ENCODE results near the gene SCARB1.
A peak's percentile ranks its signal among the peaks of the same experiment; 100 is the strongest.

Gene SCARB1

DNA sequence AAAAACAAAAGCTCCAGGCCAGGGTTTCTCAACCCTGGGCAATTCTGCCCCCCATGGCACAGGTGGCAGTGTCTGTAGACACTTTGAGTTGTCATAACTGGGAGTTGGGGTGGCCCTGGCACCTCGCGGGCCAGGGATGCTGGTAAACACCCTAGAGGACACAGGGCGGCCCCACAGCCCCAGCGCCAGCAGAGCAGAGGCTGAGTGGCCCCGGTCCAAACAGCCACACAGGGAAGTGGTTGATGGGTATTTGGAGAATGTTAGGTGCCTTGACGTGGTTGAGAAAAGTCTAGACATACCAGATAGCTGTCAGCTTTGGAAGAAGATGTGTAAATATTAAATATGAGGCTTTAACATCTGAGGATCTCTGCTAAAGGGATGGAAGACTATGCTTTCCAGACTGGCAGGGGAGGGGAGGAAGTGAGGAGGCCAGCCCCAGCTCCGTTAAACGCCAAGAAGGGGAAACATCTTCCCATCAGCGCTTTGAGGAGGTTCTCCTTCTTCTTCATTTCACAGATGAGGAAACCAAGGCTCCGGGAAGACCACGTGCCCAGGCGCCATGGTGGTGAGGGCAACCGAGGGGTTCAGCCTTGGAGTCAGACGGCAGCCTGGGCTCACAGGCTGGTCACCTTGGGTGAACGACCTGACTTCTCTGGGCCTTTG lies 103.7 kb downstream of the SCARB1 start:
- peak; percentile 61 to 81 (median 78) for DNase-seq

DNA sequence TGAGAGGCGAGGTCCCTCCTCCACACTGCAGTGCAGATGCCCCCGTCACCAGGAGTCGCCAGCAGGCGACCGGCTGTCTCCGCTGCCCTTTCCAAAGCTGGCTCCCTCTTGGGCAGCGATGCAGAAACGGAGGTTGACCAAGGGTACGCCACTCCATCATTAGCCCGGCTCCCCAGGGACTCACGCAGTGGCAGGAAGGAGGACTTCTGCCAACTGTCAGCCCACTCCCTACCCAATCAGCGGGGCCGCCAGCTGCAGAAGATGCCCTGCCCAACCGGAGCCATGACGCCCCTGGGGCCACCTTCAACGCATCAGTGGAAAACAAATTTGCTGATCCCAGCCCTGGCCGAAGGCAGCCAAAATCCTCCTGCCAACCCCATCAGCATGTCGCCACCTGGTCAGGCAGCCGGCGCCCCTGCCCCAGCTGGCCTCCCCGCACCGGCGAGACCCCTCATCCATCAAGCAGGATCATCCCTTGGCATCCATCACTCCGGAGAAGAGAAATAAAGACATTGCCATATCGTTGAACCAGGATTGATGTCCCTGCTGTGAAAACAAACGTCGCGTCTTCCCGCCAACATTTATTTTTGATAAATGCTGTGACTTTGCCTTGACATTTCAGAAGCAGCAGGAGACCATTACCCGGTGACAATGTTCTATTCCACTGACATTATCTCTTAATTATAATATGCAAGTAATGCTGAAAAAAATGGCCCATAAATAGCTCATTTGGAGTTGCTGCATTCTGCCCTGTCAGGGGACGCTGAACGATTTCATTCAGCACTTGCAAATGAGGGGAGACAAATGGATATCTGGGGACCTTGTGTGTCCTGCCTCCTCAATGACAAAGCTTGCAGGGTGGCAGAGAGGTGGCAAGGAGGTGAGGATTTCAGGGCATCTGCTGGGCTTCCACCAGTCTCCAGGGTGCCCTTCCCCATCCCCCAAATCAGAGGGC lies 105.1 kb downstream of the SCARB1 start:
- DNase-seq = no peak

DNA sequence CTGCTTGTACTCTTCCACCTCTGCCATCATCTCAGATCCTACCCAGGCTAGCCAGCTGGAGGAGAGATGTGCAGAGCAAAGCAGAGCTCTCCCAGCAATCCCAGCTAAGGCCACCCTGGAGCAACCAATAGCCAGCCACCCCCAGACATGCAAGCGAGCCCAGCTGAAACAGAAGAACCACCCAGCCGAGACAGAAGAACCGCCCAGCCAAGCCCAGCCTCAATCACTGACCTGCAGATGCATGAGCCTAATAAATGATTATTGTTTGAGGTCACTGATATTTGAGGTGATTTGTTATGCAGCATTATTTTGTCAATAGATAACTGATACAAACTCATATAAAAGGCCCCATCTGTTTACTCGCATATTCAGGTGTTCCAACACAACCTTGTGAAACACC lies 106.3 kb downstream of the SCARB1 start:
- no peak for DNase-seq

DNA sequence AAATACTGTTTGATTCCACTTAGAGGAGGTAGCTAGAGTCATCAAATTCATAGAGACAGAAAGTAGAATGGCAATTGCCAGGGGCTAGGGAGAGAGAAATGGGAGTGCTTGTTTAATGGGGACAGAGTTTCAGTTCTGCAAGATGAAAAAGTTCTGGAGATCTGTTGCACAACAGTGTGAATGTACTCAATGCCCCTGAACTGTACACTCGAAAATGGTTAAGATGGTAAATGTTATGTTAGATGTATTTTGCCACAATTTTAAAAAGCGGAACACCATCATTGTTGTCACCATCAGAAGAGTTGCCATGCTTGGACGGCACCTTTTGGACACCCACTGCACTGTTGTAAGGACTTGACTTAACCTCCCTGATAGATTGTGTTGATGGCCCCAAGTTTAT lies 106.9 kb downstream of the SCARB1 start:
- peak in 3 of 4 experiments; percentile 42 to 80 (median 80) for DNase-seq

DNA sequence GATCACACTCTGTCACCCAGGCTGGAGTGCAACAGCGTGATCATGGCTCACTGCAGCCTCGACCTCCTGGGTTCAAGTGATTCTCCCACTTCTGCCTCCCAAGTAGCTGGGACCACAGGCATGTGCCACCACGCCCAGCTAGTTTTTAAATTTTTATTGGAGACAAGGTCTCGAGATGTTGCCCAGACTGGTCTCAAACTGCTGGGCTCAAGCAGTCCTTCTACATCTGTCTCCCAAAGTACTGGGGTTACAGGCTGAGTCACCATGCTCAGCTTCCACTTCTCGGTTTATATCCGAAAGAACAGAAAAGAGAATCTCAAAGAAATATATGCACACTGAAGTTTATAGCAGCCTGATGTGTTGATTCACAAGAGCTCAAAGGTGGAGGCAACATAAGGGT lies 107.5 kb downstream of the SCARB1 start:
- DNase-seq = peak in 3 of 4 experiments; percentile 43 to 68 (median 67)

DNA sequence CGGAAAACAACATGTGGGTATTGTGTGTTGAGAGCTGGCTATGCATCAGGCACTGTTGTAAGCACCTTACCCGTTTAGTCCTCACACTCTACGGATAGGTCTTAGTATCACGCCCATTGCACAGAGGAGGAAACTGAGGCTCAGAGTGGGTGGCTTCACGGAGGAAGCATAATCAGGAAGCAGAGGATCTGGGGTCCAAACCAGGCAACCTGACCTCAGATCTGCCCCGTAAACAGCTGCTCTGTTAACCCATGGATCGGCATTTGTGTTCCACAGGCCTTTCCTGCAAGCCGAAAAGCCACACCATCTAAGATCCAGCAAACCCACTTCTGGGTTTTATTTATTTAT lies 107.9 kb downstream of the SCARB1 start:
- DNase-seq = no peak

DNA sequence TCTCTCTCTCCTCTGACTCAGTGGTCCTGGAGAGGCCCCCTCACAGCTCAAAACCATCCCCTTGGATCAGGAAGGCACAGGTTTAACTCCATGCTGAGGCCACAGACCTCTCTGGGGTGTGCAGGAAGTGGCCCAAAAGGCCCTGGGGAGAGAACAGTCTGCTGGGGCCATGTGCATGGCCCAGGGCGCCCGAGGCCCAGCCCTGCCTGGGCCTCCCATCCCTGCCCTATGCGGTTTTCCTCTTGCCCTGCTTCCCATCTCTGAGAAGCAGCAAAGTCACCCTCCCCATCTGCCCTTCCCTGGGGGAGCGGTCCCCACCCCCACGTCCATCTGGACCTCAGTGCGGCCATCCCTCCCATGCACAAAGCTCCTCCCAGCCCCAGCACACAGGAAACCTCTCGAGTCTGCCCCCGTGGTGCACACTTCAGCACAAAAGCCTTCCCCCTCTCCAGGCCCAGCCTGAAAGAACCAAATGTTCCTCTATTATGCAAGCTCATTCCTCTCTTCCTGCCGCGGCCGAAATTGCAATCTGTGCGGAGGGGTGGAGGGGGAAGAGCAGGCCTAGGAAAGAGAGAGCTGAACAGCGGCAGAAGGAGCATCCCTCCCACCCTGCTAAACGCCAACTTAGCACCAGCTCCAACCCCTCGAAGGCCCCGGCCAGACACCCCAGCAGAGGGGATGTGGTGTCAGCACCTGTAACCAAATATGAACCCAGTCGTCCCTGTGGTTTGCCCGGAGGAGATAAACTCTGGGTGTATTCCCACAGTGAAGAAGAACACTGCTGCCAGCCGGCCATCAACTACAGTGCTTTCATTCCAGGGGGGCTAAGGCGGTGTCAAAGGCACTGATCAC lies 108.5 kb downstream of the SCARB1 start:
- DNase-seq = peak; percentile 94 to 97 (median 96)

DNA sequence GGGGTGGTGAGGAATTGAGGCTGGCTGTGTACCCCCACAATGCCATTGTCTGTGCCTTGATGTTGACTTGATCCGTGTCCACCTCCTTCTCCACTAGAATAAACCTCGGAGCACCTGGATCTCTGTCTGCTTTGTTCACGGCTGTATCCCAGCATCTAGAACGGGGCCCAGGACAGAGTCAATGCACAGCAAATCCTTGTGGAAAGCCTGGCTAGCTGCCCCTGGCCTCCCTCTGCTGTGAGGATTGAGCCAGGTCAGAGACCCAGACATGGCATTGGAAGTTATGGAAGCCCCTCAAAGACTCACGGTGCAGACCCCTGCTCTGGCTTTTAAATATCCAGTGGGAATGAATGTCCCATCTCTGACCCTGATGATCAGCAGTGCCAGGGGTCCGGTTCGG lies 109.2 kb downstream of the SCARB1 start:
- no peak for DNase-seq

DNA sequence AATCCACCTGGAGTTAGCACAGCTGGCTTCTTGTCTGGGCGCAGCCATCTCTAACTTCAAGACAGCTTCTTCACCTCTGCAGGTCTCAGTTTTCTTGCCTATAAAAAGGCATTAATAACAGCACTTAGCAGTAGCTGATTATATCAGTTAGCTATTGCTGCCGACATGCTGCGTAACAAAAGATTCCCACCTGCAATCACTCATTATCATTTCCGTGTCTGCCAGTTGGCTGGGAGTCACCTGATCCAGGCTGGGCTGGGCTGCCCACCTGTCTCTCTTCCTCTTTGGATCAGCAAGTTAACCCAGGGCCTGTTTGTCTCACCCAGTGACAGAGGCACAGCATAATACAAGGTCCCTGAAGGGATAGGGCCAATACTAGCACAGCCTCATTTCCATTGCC lies 109.7 kb downstream of the SCARB1 start:
- no peak for DNase-seq

DNA sequence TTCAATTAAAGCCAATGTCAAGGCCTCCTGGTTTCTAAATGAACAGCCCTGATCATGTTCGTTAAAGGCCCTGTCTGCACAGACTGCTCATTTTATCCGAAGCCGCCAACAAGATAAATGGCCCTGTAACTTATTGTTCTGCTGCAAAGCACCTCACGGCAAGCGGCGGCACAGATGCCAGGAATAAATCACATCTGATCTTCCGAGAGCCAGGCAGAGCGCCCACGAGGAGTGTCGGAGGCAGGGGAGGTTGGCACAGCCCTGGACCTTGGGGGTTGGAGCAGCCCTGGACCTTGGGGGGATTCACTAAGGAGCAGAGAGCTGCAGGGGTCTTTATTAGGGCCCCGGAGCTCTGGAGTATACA lies 110.5 kb downstream of the SCARB1 start:
- no peak for DNase-seq

DNA sequence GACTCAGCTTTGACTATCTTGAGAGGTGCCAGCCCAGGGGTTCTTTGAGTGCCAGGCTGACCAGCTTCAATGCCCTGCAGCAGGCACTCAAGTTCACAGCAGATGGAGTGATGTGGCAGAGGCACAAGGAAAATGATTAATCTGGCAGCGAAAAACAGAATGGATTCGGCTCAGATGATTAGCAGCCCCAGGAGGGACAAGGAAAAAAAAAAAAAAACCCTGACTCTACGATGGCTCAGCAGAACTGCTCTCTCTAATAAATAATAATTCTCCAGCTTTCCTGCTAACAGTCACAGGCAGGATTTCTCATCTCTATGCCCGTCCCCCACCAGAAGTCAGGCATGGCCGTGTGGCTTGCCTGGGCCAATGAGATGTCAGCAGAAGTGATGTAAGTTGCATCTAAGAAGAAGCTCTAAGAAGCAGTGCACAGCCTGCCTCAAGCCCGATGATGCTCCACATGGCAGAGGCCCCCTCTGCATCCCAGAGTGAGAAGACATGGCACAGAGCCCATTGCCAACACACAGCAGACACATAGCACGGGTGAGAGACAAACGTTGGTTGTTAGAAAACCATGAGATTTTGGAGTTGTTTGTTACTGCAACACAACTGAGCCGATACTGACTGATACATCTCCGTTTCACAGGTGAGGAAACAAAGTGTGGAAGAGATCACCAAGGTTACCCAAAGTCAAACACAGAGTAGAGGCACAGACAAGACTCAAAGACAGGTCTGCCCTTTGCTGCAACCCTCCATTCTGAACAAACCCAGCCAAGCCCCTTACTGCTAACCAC lies 111.0 kb downstream of the SCARB1 start:
- DNase-seq = peak in 3 of 4 experiments; percentile 60 to 66 (median 62)

DNA sequence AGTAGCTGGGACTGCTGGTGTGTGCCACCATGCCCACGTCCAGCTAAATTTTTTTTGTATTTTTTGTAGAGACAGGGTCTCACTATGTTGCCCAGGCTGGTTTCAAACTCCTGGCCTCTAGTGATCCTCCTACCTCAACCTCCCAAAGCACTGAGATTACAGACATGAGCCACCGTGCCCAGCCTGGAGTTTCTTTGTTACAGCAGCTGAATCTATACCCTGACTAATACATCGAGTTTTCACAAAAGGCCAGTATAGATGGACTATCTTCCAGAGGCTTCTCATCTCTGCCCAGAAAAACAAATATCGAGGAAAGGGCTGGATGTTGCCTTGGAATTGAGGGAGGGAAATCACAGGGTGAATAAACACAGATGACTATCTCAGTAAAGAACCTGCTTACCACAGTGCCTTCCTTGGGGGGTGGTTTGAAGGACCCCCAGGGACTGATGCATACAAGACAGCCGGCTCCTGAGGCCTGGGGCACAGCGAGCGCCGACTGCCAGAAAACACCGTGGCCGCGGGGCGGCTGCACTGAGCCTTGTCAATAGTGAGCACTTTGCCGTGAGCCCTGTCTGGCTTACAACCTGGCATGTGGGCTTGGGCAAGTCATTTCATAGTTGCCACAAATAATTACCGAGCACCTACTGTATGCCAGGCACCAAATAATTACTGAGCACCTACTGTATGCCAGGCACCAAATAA lies 111.9 kb downstream of the SCARB1 start:
- DNase-seq = no peak

DNA sequence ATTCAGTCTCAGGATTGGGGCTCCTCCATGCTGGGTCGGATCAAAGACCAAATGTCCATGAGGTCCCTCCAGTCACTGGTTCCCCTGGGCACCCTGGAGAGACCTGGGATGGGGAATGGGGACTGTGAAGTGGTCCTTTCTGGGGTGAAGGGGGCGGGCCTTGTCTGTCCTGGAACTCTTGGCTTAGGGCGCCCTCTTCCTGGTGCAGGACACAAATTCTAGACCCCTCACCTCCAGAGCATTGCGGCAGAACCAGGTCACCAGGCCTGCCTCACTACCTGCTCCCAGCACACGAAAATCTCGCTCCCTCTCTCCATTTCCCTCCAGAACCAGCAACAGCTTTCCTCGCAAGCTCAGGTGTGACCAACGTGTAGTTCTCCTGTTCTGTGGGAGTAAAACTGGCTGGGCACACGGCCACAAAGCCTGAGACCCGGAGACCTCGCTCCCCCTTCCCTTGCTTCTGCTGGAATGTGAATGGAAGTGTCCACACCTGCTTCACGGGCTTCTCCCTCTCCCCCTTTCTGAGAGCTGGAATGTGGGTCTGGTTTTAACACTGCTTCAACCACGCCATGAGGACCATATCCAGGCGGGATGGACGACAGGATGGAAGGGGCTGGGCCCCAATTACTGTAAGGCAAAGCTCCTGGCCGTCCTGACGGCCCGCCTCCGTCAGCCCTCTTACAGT lies 112.7 kb downstream of the SCARB1 start:
- DNase-seq = no peak

DNA sequence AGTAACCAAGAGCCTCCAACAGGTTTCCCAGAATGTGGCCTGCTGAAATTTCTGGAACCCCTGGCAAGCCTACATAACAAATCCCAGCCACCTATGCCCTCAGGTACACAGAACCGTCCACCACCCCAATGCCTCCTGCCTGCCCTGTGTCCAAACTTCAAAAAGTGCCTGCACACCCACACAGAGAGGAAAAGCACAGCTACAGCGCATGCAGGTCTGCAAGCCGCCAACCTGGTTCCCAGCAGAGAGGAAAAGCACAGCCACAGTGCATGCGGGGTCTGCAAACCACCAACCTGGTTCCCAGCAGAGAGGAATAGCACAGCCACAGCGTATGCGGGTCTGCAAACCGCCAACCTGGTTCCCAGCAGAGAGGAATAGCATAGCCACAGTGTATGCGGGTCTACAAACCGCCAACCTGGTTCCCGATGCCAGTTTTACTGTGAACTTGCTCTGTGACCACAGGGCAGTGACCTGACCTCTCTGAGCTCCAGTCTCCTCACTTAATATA lies 113.5 kb downstream of the SCARB1 start:
- DNase-seq = no peak

DNA sequence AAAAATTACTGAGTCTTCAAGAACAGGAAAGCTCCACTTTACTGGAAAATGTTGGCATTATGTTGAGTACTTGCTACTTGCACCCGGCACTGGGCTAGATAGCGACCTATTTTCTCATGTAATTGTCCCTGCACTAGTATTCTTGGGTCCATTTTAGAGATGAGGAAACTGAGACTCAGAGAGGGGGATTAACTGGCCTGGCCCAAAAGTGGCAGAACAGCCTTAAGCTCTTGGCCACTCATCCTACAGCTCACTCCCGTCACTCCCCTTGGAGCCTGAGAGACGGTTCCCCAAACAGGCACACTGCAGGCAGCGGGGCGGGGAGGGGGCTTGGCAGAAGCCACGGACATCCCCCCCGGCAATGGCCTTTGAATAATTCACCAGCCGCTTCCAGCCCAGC lies 113.9 kb downstream of the SCARB1 start:
- DNase-seq = no peak

DNA sequence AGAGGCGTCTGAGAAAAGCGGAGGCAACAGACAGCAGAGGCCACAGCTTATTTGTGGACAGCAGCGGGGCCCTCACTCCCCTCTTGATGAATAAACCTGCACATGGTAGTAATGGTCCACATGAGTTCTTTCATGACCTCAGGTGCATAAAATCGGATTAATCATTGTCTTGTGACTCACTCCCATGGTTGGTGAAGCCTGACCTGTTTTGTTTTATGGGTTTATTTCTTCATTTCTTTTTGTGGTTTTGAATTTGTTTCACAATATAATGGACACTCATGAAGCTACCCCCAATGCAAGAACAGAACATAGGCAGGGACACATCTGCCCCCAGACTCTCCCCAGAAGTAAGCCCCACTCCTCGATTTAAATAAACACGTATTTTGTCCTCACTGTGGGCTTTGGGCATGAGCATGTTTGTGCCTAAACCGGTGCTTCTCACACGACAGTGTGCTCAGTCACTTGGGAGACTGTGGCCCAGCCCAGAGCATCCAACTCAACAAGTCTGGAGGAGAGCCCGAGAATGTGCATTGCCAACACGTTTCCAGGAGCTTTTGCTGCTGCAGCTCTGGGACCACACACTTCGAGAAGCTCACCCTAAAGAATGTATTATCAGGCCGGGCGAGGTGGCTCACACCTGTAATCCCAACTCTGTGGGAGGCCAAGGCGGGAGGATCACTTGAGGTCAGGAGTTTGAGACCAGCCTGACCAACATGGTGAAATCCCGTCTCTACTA lies 116.1 kb downstream of the SCARB1 start:
- DNase-seq = peak; percentile 44 to 76 (median 52)

DNA sequence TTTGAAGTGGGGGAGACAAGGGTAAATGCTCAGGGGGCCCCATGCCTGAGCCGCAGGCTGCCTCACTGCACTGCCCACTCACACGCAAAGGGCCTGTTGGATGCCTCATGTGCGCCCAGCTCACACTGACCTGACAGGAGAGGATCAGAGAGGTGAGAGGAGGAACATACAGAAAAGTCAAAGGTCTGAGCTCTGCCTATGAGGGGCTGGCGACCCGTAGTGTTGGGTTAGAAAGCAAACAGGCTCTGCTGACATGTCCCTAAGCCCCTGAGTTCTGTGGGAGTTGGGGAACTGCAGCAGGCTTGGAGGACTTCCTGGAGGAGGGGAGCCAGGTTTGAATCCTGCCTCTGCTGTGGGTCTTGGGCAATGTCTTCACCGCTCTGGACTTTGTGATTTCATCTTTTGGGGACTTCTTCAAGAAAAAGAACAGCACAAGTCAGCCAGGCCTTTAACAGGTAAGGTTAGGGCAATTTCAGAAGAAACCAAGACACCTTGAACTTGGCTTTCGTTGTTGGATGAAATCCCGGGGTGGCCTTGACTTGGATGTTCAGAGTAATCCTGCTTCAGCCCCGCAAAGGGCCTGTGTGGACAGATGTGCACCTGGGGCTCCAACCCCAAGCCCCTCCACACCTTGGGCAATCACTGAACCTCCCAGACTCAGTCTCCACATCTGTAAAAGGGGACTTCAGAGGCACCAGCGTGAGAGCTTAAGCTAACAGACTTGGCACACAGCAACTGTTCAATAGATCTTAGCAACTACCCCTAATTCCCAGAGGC lies 116.8 kb downstream of the SCARB1 start:
- peak in 2 of 4 experiments; percentile 39 to 40 for DNase-seq

DNA sequence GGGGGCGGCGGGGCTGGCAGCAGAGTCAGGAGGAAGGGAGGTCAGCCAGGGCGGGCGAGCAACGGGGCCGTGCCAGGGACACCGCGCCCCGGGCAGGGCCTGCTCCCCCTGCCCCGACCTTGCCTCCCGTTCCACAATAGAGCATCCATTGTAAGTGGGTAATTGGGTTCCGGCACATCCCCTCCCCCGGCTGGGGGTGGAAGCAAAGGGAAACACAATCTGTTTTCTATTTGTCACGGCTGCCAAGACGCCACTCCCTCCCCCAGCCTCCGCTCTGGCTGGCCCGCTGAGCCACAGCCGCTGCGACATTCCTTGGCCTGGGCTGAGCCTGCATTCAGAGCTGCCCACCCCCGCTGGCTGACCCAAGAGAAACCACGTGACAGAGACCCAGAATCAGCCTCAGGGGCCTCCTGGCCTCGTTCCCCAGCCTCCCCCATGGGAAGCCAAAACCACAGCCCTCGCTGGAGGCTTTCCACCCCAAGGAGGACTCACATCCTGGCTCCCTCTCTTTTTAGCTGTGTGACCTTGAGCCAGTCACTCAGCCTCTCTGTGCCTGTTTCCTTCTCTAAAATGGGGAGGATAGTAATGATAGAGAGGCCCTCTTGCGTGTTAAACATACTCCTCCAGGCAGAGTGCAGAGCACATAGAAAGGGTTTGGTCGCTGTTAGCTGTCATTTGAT lies 117.6 kb downstream of the SCARB1 start:
- peak; percentile 85 to 93 (median 90) for DNase-seq

All from suppressor macrophage (primary cell).